ENCODE measurements around the gene PLEKHB2. TPM values are rescaled to one million over a fixed set of nuclear protein-coding genes. Genes with fewer than 3 reads are reported as not detected.

Gene PLEKHB2
- total RNA-seq, 1 experiment from 2014 or later, result 65.6 TPM

DNA sequence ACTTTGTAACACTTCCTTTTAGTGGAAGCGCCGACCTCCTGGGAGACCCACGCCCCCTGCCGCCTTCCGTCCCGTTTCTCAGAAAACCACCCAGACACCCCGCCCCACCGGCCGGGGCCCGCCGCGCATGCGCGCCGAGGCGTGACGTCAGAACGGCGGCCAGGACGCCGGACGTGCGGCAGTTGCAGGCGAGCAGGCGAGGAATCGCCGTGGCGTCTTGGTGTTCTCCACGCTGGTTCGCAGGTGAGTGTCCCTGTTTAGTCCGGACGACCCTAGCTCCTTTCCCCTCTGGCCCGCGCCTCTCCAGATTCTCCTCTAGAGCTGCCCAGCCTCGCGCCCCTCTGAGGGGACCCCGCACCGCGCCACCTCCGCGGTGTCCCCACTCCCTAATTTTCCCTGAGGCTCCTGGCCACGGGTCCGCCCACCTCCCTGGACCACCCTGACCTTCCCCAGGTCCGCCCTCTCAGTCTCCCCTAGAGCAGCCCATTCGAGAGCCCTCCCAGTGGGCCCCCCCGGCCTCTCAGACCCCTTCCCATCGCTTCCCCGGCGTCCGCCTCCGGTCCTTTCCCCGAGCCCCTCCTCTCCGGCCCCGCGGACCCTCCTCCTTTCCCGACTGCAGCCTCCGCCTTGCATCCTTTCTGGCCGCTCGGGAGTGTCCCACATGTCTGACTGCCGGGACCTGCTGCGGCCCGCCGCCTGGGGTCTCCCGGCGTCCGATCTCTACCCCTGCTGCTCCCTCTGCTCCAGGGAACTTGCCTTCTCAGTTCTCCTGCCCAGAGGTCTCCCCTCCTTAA, at the start of gene PLEKHB2 (continued):
- no peak for TF ChIP-seq PRRX2 (CRISPR knock-in tag; IDR thresholded peaks at IDR 0.05)
- TF ChIP-seq, protein P1, sequence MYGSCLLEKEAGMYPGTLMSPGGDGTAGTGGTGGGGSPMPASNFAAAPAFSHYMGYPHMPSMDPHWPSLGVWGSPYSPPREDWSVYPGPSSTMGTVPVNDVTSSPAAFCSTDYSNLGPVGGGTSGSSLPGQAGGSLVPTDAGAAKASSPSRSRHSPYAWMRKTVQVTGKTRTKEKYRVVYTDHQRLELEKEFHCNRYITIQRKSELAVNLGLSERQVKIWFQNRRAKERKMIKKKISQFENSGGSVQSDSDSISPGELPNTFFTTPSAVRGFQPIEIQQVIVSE (CRISPR knock-in tag; IDR thresholded peaks at IDR 0.05; ENCODE audit: borderline replicate concordance), result no peak
- TF ChIP-seq, protein P2, sequence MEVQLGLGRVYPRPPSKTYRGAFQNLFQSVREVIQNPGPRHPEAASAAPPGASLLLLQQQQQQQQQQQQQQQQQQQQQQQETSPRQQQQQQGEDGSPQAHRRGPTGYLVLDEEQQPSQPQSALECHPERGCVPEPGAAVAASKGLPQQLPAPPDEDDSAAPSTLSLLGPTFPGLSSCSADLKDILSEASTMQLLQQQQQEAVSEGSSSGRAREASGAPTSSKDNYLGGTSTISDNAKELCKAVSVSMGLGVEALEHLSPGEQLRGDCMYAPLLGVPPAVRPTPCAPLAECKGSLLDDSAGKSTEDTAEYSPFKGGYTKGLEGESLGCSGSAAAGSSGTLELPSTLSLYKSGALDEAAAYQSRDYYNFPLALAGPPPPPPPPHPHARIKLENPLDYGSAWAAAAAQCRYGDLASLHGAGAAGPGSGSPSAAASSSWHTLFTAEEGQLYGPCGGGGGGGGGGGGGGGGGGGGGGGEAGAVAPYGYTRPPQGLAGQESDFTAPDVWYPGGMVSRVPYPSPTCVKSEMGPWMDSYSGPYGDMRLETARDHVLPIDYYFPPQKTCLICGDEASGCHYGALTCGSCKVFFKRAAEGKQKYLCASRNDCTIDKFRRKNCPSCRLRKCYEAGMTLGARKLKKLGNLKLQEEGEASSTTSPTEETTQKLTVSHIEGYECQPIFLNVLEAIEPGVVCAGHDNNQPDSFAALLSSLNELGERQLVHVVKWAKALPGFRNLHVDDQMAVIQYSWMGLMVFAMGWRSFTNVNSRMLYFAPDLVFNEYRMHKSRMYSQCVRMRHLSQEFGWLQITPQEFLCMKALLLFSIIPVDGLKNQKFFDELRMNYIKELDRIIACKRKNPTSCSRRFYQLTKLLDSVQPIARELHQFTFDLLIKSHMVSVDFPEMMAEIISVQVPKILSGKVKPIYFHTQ (CRISPR knock-in tag; IDR thresholded peaks at IDR 0.05), result no peak
- TF ChIP-seq ESRRA (CRISPR knock-in tag; IDR thresholded peaks at IDR 0.05; ENCODE audit: borderline replicate concordance), result no peak
- TF ChIP-seq GABPB1 (CRISPR knock-in tag; IDR thresholded peaks at IDR 0.05), result peak; percentile 56
- TF ChIP-seq, protein P3, sequence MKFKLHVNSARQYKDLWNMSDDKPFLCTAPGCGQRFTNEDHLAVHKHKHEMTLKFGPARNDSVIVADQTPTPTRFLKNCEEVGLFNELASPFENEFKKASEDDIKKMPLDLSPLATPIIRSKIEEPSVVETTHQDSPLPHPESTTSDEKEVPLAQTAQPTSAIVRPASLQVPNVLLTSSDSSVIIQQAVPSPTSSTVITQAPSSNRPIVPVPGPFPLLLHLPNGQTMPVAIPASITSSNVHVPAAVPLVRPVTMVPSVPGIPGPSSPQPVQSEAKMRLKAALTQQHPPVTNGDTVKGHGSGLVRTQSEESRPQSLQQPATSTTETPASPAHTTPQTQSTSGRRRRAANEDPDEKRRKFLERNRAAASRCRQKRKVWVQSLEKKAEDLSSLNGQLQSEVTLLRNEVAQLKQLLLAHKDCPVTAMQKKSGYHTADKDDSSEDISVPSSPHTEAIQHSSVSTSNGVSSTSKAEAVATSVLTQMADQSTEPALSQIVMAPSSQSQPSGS (CRISPR knock-in tag; IDR thresholded peaks at IDR 0.05; ENCODE audit: borderline replicate concordance, low read depth), result no peak
- TF ChIP-seq SP1 (CRISPR knock-in tag; conservative IDR thresholded peaks at IDR 0.05), result peak; percentile 57; the same call in 1 of the 2 replicates
- TF ChIP-seq ZNF317 (CRISPR knock-in tag; IDR thresholded peaks at IDR 0.05; ENCODE audit: borderline replicate concordance, low read depth), result no peak
- no peak for TF ChIP-seq KAT7 (CRISPR knock-in tag; IDR thresholded peaks at IDR 0.05; ENCODE audit: borderline replicate concordance)
- TF ChIP-seq NFE2L1 (CRISPR knock-in tag; IDR thresholded peaks at IDR 0.05), result 0 out of 2 replicates have a peak, but pooled peaks have one; percentile 39
- TF ChIP-seq ZNF671 (CRISPR knock-in tag; IDR thresholded peaks at IDR 0.05), result no peak
- 0 out of 2 replicates have a peak, but pooled peaks have one; percentile 42 for TF ChIP-seq TCF7 (CRISPR knock-in tag; IDR thresholded peaks at IDR 0.05; ENCODE audit: low read depth)
- TF ChIP-seq RELA (CRISPR knock-in tag; IDR thresholded peaks at IDR 0.05; ENCODE audit: borderline replicate concordance), result no peak
- 0 out of 2 replicates have a peak, but pooled peaks have one; percentile 54 for TF ChIP-seq TEAD1 (CRISPR knock-in tag; IDR thresholded peaks at IDR 0.05)
- no peak for TF ChIP-seq NR1H2 (CRISPR knock-in tag; IDR thresholded peaks at IDR 0.05)
- TF ChIP-seq, protein P4, sequence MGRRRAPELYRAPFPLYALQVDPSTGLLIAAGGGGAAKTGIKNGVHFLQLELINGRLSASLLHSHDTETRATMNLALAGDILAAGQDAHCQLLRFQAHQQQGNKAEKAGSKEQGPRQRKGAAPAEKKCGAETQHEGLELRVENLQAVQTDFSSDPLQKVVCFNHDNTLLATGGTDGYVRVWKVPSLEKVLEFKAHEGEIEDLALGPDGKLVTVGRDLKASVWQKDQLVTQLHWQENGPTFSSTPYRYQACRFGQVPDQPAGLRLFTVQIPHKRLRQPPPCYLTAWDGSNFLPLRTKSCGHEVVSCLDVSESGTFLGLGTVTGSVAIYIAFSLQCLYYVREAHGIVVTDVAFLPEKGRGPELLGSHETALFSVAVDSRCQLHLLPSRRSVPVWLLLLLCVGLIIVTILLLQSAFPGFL (CRISPR knock-in tag; IDR thresholded peaks at IDR 0.05; ENCODE audit: borderline replicate concordance), result no peak
- 0 out of 2 replicates have a peak, but pooled peaks have one; percentile 48 for TF ChIP-seq ZNF416 (CRISPR knock-in tag; IDR thresholded peaks at IDR 0.05)
- no peak for TF ChIP-seq SMAD3 (CRISPR knock-in tag; IDR thresholded peaks at IDR 0.05; ENCODE audit: borderline replicate concordance)
- TF ChIP-seq, protein P5, sequence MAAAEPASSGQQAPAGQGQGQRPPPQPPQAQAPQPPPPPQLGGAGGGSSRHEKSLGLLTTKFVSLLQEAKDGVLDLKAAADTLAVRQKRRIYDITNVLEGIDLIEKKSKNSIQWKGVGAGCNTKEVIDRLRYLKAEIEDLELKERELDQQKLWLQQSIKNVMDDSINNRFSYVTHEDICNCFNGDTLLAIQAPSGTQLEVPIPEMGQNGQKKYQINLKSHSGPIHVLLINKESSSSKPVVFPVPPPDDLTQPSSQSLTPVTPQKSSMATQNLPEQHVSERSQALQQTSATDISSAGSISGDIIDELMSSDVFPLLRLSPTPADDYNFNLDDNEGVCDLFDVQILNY (CRISPR knock-in tag; IDR thresholded peaks at IDR 0.05), result no peak
- TF ChIP-seq, protein P6, sequence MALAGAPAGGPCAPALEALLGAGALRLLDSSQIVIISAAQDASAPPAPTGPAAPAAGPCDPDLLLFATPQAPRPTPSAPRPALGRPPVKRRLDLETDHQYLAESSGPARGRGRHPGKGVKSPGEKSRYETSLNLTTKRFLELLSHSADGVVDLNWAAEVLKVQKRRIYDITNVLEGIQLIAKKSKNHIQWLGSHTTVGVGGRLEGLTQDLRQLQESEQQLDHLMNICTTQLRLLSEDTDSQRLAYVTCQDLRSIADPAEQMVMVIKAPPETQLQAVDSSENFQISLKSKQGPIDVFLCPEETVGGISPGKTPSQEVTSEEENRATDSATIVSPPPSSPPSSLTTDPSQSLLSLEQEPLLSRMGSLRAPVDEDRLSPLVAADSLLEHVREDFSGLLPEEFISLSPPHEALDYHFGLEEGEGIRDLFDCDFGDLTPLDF (CRISPR knock-in tag; IDR thresholded peaks at IDR 0.05), result no peak
- TF ChIP-seq FOXP1 (CRISPR knock-in tag; IDR thresholded peaks at IDR 0.05; ENCODE audit: borderline replicate concordance), result peak; percentile 32; the same call in 1 of the 2 replicates
